Thoracic aorta (tissue), 2 donors: ENCODE results near the gene TYRO3. TPM values are rescaled to one million over a fixed set of nuclear protein-coding genes. Genes with fewer than 3 reads are reported as not detected.
"Not testable (repeated sequence)": the region's sequence is repeated elsewhere in the genome, so short reads cannot be mapped to it uniquely, and the experiment has no call there.

Source experiments
- ATAC-seq: fragments of 150-250 bp; one replicate; pipeline ENCODE4 v1.8.0; 2017; ENCODE audit warnings: low read depth; ENCODE audit not compliant: insufficient number of reproducible peaks, low FRiP score
- DNase-seq: peaks from one replicate; pipeline ENCODE4 v3.0.0-alpha.2; 2020; ENCODE audit warnings: low spot score
- H3K27ac ChIP-seq, 2 donors: fragments of 200-600 bp; sonication (generic); 1 replicate in 1 of 2; 2 replicates in 1 of 2; pipeline ENCODE4 v1.5.1; 2016; ENCODE audit warnings: mild to moderate bottlenecking in 2 of 2, moderate library complexity in 2 of 2
- H3K27me3 ChIP-seq: fragments of 200-600 bp; sonication (generic); replicated peaks from 2 replicates; pipeline ENCODE4 v1.6.0; 2016; ENCODE audit warnings: mild to moderate bottlenecking; ENCODE audit not compliant: insufficient read depth
- H3K36me3 ChIP-seq: fragments of 200-600 bp; sonication (generic); one replicate; pipeline ENCODE4 v1.5.1; 2016
- H3K4me1 ChIP-seq, 2 donors: fragments of 200-600 bp; sonication (generic); 1 replicate in 1 of 2; 2 replicates in 1 of 2; pipeline versions ENCODE4 v1.5.1 to v1.6.0; 2016; ENCODE audit warnings: low read depth in 2 of 2, mild to moderate bottlenecking in 1 of 2; ENCODE audit not compliant: control insufficient read depth in 1 of 2
- H3K4me3 ChIP-seq: fragments of 200-600 bp; sonication (generic); 2 replicates; pipeline ENCODE4 v1.5.1; 2016; ENCODE audit warnings: mild to moderate bottlenecking
- H3K9me3 ChIP-seq: fragments of 200-600 bp; sonication (generic); 2 replicates; pipeline ENCODE4 v1.5.1; 2016
- CTCF ChIP-seq: fragments of 200-600 bp; sonication (generic); IDR thresholded peaks from one replicate; pipeline ENCODE4 v1.5.1; 2019; ENCODE audit warnings: antibody characterized with exemption
- total RNA-seq, 2 donors: library from RNA; depleted of rRNA; stranded (reverse); fragments of >200 nt; gene quantifications; one replicate each; pipeline versions ENCODE4 v1.1.0 to v1.2.3, GENCODE V29; 2016

Gene TYRO3
- total RNA-seq, 2 donors from 2014 or later = 5.4 to 8.8 TPM

GRCh38 chr15:41581110-41581509 is 22.1 kb downstream of the TYRO3 start:
- H3K27ac ChIP-seq = no peak overlapping the region
- no peak for ATAC-seq
- H3K9me3 ChIP-seq = no peaks in the 10 kb centered on the region
- no peaks in the 10 kb centered on the region for H3K36me3 ChIP-seq
- no peak for TF ChIP-seq CTCF
- H3K4me3 ChIP-seq = no peak overlapping the region
- DNase-seq = no peak
- no peaks in the 10 kb centered on the region for H3K27me3 ChIP-seq
- peaks cover 0 to 9% of the 10 kb centered on the region in 2 donors for H3K4me1 ChIP-seq

DNA sequence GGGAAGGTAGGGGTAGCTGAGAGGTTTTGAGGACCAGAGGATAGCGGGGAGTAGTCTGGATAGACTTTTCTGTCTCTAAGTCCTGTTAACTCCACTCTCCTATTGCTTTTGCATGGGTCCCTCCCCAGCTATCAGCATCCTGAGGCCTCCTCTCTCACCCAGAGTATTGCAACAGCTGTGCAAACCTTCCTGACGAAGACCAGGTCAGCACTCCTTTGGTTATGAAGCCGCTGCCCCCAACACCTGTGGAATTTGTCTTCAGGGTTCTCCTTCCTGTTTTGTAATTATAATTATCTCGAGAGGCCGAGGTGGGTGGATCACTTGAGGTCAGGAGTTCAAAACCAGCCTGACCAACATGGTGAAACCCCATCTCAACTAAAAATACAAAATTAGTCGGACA is 24.8 kb downstream of the TYRO3 start:
- no peak overlapping the region for H3K27ac ChIP-seq
- no peaks in the 10 kb centered on the region for H3K27me3 ChIP-seq
- no peak overlapping the region for H3K4me3 ChIP-seq
- no peak for DNase-seq
- H3K4me1 ChIP-seq = peaks cover 0 to 3% of the 10 kb centered on the region in 2 donors
- no peak for TF ChIP-seq CTCF
- H3K36me3 ChIP-seq = no peaks in the 10 kb centered on the region
- no peaks in the 10 kb centered on the region for H3K9me3 ChIP-seq
- no peak for ATAC-seq

- H3K4me3 ChIP-seq = peak overlapping the region; percentile 75
- no peak for ATAC-seq
- DNase-seq = no peak
- no peak for TF ChIP-seq CTCF
- no peaks in the 10 kb centered on the region for H3K36me3 ChIP-seq
- H3K27ac ChIP-seq = peak overlapping the region; percentile 8 to 34
- H3K4me1 ChIP-seq = no peaks in the 10 kb centered on the region
- no peaks in the 10 kb centered on the region for H3K27me3 ChIP-seq
- no peaks in the 10 kb centered on the region for H3K9me3 ChIP-seq
These were observed 25.7 kb downstream of the TYRO3 start for GRCh38 chr15:41584636-41585126.

GRCh38 chr15:41585127-41586047 is 26.4 kb downstream of the TYRO3 start:
- no peak for DNase-seq
- Histone ChIP-seq H3K27me3 (no peaks in the 10 kb centered on the region), H3K4me1 (no peaks in the 10 kb centered on the region), H3K27ac (peak overlapping the region; percentile 8 to 34), H3K36me3 (no peaks in the 10 kb centered on the region), H3K4me3 (peak overlapping the region; percentile 75), H3K9me3 (no peaks in the 10 kb centered on the region)
- no peak for ATAC-seq
- TF ChIP-seq CTCF = peak; percentile 48

GRCh38 chr15:41586531-41587282 is 27.7 kb downstream of the TYRO3 start:
- H3K4me1 ChIP-seq, H3K27me3 ChIP-seq, H3K36me3 ChIP-seq, H3K4me3 ChIP-seq, ATAC-seq, H3K27ac ChIP-seq, DNase-seq, H3K9me3 ChIP-seq: not testable (repeated sequence)

GRCh38 chr15:41589018-41589417 is 30.0 kb downstream of the TYRO3 start:
- not testable (repeated sequence) for DNase-seq, H3K27me3 ChIP-seq, H3K27ac ChIP-seq, H3K9me3 ChIP-seq, ATAC-seq, H3K4me1 ChIP-seq, H3K36me3 ChIP-seq, H3K4me3 ChIP-seq

GRCh38 chr15:41589571-41589970 is 30.6 kb downstream of the TYRO3 start:
- H3K9me3 ChIP-seq, H3K27ac ChIP-seq, H3K27me3 ChIP-seq, DNase-seq, H3K4me3 ChIP-seq, H3K4me1 ChIP-seq, H3K36me3 ChIP-seq, ATAC-seq: not testable (repeated sequence)

- H3K27ac ChIP-seq, H3K4me1 ChIP-seq, DNase-seq, H3K27me3 ChIP-seq, H3K36me3 ChIP-seq, H3K9me3 ChIP-seq, H3K4me3 ChIP-seq, ATAC-seq: not testable (repeated sequence)
These were observed 32.2 kb downstream of the TYRO3 start for GRCh38 chr15:41591217-41591616.
